Neural progenitor cell (in vitro differentiated cells): ENCODE results near the gene CORO7.

Experiments
- CTCF ChIP-seq: fragments of 200-600 bp; sonication (generic); IDR thresholded peaks from 2 replicates; pipeline ENCODE4 v1.5.1; 2017; ENCODE audit warnings: antibody characterized with exemption, mild to moderate bottlenecking
- EZH2 ChIP-seq: fragments of 200-600 bp; sonication (generic); IDR thresholded peaks from 2 replicates; pipeline ENCODE4 v1.6.1; 2017; ENCODE audit warnings: antibody characterized with exemption, mild to moderate bottlenecking, moderate library complexity
- EZH2phosphoT487 ChIP-seq: fragments of 200-600 bp; sonication (generic); IDR thresholded peaks from 2 replicates; pipeline ENCODE4 v1.6.1; 2017; ENCODE audit warnings: antibody characterized with exemption

- no peak for TF ChIP-seq EZH2
- TF ChIP-seq CTCF, result no peak
- no peak for TF ChIP-seq EZH2phosphoT487
Observed at GRCh38 chr16:4392382-4393239, 23.8 kb downstream of the CORO7 start.
